Neural crest cell (in vitro differentiated cells): ENCODE results near the gene SLC1A4. TPM values are rescaled to one million over a fixed set of nuclear protein-coding genes. Genes with fewer than 3 reads are reported as not detected.
"Not testable (repeated sequence)": the region's sequence is repeated elsewhere in the genome, so short reads cannot be mapped to it uniquely, and the experiment has no call there.

Experiments used
- DNase-seq: peaks from one replicate; pipeline ENCODE4 v3.0.0; 2021; ENCODE audit warnings: low read depth, mixed read lengths, low spot score
- H3K27ac Mint-ChIP-seq: one replicate; pipeline ENCODE4 v1.8.0; 2021; ENCODE audit warnings: mild to moderate bottlenecking, mixed read lengths; ENCODE audit not compliant: unreplicated experiment
- H3K27me3 Mint-ChIP-seq: 2 replicates; pipeline ENCODE4 v1.8.0; 2021; ENCODE audit warnings: low read depth, mild to moderate bottlenecking, mixed read lengths
- H3K36me3 Mint-ChIP-seq: 2 replicates; pipeline ENCODE4 v1.8.0; 2021; ENCODE audit warnings: low read depth, mild to moderate bottlenecking, mixed read lengths
- H3K4me1 Mint-ChIP-seq: 2 replicates; pipeline ENCODE4 v1.8.0; 2021; ENCODE audit warnings: mixed read lengths
- H3K4me3 Mint-ChIP-seq: one replicate; pipeline ENCODE4 v1.8.0; 2021; ENCODE audit warnings: mild to moderate bottlenecking, mixed read lengths
- H3K9me3 Mint-ChIP-seq: 2 replicates; pipeline ENCODE4 v1.8.0; 2021; ENCODE audit warnings: mixed read lengths
- CTCF ChIP-seq: fragments of 200-600 bp; sonication (generic); conservative IDR thresholded peaks from 2 replicates; pipeline ENCODE4 v1.5.0; 2021; ENCODE audit warnings: antibody characterized with exemption, mild to moderate bottlenecking
- total RNA-seq: library from RNA; stranded (reverse); gene quantifications from 2 replicates; pipeline ENCODE4 v1.2.1, GENCODE V29; 2021

The SLC1A4 gene
- total RNA-seq, 1 donor from 2014 or later = 26.8 TPM

- Mint-ChIP-seq H3K36me3 (peaks cover 3% of the 10 kb centered on the region), H3K4me3 (no peak overlapping the region), H3K4me1 (no peaks in the 10 kb centered on the region)
These were observed 31.9 kb upstream of the SLC1A4 start for GRCh38 chr2:64957109-64957903.

GRCh38 chr2:64958556-64958955 lies 30.6 kb upstream of the SLC1A4 start:
- Mint-ChIP-seq H3K36me3 (peaks cover 3% of the 10 kb centered on the region), H3K9me3 (peaks cover 6% of the 10 kb centered on the region), H3K4me1 (no peaks in the 10 kb centered on the region), H3K27ac (no peak overlapping the region), H3K4me3 (no peak overlapping the region), H3K27me3 (no peaks in the 10 kb centered on the region)
- TF ChIP-seq CTCF = no peak
- DNase-seq = no peak

More at GRCh38 chr2:64957109-64957903, 31.9 kb upstream of the SLC1A4 start:
- H3K27ac Mint-ChIP-seq = no peak overlapping the region
- peaks cover 6% of the 10 kb centered on the region for H3K9me3 Mint-ChIP-seq
- no peak for TF ChIP-seq CTCF
- no peaks in the 10 kb centered on the region for H3K27me3 Mint-ChIP-seq
- DNase-seq = no peak

GRCh38 chr2:64960819-64961218 lies 28.4 kb upstream of the SLC1A4 start:
- DNase-seq = no peak
- no peaks in the 10 kb centered on the region for H3K4me1 Mint-ChIP-seq
- H3K9me3 Mint-ChIP-seq = no peaks in the 10 kb centered on the region
- no peak overlapping the region for H3K4me3 Mint-ChIP-seq
- no peak for TF ChIP-seq CTCF
- H3K36me3 Mint-ChIP-seq = no peaks in the 10 kb centered on the region
- no peaks in the 10 kb centered on the region for H3K27me3 Mint-ChIP-seq
- H3K27ac Mint-ChIP-seq = no peak overlapping the region

GRCh38 chr2:64963138-64963537 lies 26.1 kb upstream of the SLC1A4 start:
- not testable (repeated sequence) for DNase-seq, H3K9me3 Mint-ChIP-seq, H3K36me3 Mint-ChIP-seq, H3K4me3 Mint-ChIP-seq, H3K4me1 Mint-ChIP-seq, H3K27ac Mint-ChIP-seq, H3K27me3 Mint-ChIP-seq

- Mint-ChIP-seq H3K36me3 (no peaks in the 10 kb centered on the region), H3K4me3 (no peak overlapping the region), H3K27ac (no peak overlapping the region), H3K4me1 (no peaks in the 10 kb centered on the region), H3K9me3 (no peaks in the 10 kb centered on the region), H3K27me3 (no peaks in the 10 kb centered on the region)
- DNase-seq = no peak
- no peak for TF ChIP-seq CTCF
These were observed 25.5 kb upstream of the SLC1A4 start for GRCh38 chr2:64963719-64964118.

GRCh38 chr2:64966017-64966416 lies 23.2 kb upstream of the SLC1A4 start:
- no peak for DNase-seq
- Mint-ChIP-seq H3K27me3 (no peaks in the 10 kb centered on the region), H3K9me3 (no peaks in the 10 kb centered on the region), H3K4me3 (no peak overlapping the region), H3K36me3 (no peaks in the 10 kb centered on the region), H3K4me1 (no peaks in the 10 kb centered on the region), H3K27ac (no peak overlapping the region)
- no peak for TF ChIP-seq CTCF
